MM.1S (cell line): Measurements from ENCODE around the gene ICAM1.

Experiments used
- CTCF ChIP-seq: fragments of 300-600 bp; sonication (generic); IDR thresholded peaks from 2 replicates; pipeline ENCODE4 v1.5.1; 2016; ENCODE audit warnings: antibody characterized with exemption, low read length, mixed read lengths
- EZH2 ChIP-seq: fragments of 300-600 bp; sonication (generic); optimal IDR thresholded peaks from 2 replicates; pipeline ENCODE3; 2017; ENCODE audit warnings: low read depth, mild to moderate bottlenecking, antibody characterized with exemption, low read length, mixed read lengths

GRCh38 chr19:10228920-10229319 is 42.0 kb upstream of the ICAM1 start:
- TF ChIP-seq CTCF (peak; percentile 48), EZH2 (no peak)
